PFSK-1 (cell line): ENCODE data around the gene DAZAP2.

Source experiments
- FOXP2 ChIP-seq: optimal IDR thresholded peaks from 2 replicates; pipeline ENCODE3; 2011; ENCODE audit warnings: borderline replicate concordance, control low read depth, inconsistent platforms; ENCODE audit not compliant: insufficient read depth; ENCODE audit errors: extremely low read length, extremely low read depth
- POLR2AphosphoS5 ChIP-seq: IDR thresholded peaks from 2 replicates; pipeline ENCODE4 v1.6.1; 2012; ENCODE audit warnings: low read depth, mild to moderate bottlenecking, control low read depth, low read length, moderate library complexity
- REST ChIP-seq, 2 experiments: IDR thresholded peaks; 2 replicates each; pipeline versions ENCODE4 v1.6.1 to v1.8.0; 2011 to 2012; ENCODE audit warnings: low read depth in 2 of 2, low read length in 2 of 2, control low read depth in 1 of 2, inconsistent platforms in 1 of 2, mild to moderate bottlenecking in 1 of 2, moderate library complexity in 1 of 2; ENCODE audit not compliant: insufficient read depth in 1 of 2
- SIN3A ChIP-seq: IDR thresholded peaks from 2 replicates; pipeline ENCODE4 v1.6.1; 2012; ENCODE audit warnings: mild to moderate bottlenecking, low read length, moderate library complexity, borderline replicate concordance; ENCODE audit not compliant: insufficient read depth
- TAF1 ChIP-seq: IDR thresholded peaks from 2 replicates; pipeline ENCODE4 v1.6.1; 2012; ENCODE audit warnings: low read length, control low read depth, borderline replicate concordance; ENCODE audit not compliant: insufficient read depth

- TF ChIP-seq SIN3A = no peak
- no peak for TF ChIP-seq TAF1
- TF ChIP-seq REST (IDR thresholded peaks at IDR 0.05; ENCODE audit: insufficient read depth in 1 of 2, low read depth in 2 of 2, low read length in 2 of 2) = no peak
- no peak for TF ChIP-seq POLR2AphosphoS5
- TF ChIP-seq FOXP2 = no peak
Observed at GRCh38 chr12:51244269-51244668, 5.6 kb downstream of the DAZAP2 start.
